Measurements from ENCODE around the gene ESPL1.

Gene ESPL1

DNA sequence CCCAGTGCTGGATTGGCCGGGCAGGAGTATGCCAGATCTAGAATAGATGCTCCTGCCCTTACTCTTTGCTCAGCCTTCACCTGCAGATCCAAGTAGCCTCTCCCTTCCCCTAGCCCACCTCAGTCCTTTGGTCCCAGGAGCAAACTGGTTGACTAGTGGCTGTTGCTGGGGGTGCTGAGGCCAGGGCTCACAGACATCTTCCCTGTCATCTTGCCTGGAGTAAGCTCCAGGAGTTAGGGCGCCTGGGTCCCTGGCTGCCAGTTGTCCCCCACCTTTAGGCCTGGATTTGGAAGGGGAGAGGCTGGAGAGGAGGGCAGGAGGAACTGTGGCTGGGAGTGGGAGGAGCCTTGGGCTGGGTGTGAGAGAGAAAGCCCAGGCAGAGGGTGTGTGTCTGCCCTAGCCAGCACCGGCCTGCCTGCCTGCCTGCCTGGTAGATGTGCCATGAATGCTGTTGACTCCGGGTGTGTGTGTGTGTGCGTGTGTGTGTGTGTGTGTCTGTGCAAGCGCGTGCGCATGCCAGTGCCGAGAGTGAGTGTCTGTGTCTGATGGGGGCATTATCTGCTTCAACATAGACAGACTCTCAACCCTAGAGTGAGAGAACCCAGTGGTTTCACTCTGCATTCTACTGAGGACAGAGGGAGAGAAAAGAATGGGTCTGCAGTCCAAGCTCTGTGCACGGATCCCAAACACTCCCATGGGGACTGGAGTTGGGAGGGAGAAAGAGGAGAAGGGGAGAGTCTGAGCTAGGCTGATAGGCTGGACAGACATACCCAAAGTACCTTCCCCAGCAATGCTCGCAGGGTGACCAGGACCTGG is 35.2 kb upstream of the ESPL1 start:
- no peak for TF ChIP-seq CTCF (IDR thresholded peaks at IDR 0.05; ENCODE audit: extremely low read depth, missing control alignments)
- no peak for DNase-seq (ENCODE audit: low spot score)

DNA sequence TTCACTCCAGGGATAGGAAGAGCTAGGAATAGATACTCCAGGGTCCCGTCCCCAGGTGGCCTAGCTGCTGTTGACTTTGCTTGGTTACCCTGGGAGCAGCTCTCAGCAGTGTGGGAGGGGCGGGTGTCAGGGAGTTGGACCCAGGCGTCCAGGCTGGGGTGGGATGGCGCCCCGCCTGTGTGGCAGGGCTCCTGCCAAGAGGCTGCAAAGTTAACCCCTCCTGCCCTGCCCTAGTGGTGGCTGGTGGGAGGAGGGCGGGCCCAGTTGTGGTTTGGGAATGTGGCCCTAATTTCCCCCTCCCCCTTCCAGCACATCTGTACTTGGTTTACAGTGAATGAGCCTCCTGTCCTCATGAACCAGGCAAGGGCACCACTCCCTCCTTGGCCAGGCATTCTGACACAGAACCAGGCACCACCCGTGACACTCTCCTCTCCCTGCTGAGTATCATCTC is 34.4 kb upstream of the ESPL1 start:
- no peak for TF ChIP-seq CTCF (IDR thresholded peaks at IDR 0.05; ENCODE audit: extremely low read depth, missing control alignments)
- no peak for DNase-seq (ENCODE audit: low spot score)

DNA sequence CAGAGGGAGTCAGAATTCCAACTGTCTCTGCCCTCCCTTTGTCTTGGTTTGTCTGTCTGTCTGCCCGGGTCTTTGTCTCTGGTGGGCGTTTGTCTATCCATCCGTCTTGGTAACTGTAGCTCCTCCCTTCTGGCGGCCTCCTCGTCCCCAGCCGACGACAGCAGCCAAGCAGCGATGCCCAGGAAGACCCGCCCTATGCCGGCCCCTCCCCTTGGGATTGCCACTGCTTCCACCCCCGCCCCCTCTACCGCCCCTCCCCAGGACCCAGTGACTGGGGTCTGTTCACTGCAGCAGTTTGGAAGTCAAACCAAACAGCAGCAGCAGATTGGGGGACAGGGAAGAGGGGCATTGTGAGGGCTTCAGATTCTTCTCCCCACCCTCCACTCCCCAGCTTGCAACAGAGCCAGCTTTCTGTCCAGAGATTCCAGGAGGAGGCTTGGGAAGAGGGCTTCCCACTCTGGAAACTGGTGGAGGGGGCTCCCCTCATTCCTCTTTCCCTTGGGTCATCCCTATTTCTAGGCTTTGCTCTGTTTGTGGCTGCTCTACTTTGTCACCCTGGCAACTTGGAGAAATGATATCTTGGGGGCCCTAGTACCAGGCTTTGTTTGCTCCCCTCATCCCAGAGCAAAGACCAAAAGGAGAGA is 33.7 kb upstream of the ESPL1 start:
- no peak for DNase-seq (ENCODE audit: low spot score)
- TF ChIP-seq CTCF (IDR thresholded peaks at IDR 0.05; ENCODE audit: extremely low read depth, missing control alignments), result no peak

- no peak for DNase-seq (ENCODE audit: low spot score)
- TF ChIP-seq CTCF (IDR thresholded peaks at IDR 0.05; ENCODE audit: extremely low read depth, missing control alignments), result no peak
Observed at GRCh38 chr12:53235164-53235563, 32.9 kb upstream of the ESPL1 start.

- no peak for TF ChIP-seq CTCF (IDR thresholded peaks at IDR 0.05; ENCODE audit: extremely low read depth, missing control alignments)
- no peak for DNase-seq (ENCODE audit: low spot score)
Observed at GRCh38 chr12:53235742-53236442, 32.2 kb upstream of the ESPL1 start.

DNA sequence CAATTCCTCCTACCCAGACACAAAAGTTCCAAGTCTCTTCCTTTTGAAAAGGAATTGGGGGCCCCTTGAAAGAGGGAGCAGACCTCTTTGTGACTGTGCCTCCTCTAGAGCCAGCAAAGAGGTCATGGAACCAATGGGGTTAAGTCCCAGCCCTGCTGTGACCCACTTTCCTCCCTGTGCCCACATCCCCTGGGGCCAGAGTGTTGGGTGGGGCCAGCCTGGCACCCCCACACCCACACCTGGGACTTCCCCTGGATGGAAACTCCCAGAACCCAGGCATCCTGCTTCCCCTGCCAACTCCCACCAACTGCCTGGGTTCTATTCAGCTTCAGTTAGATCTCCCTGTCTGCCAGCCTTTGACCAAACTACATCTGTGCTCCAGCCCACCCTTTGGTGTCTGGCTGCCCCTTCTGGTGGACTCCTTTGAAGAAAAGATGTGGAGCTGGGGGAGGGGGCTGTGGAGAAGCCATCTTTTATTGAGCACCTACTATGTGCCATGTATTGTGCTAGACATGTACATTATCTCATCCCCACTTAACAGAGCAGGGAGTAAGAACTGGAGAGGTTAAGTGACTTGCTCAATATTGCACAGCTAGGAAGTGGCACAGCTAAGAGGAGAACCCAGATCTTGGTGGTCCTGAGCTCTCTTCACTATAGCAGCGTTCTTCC is 31.5 kb upstream of the ESPL1 start:
- no peak for DNase-seq (ENCODE audit: low spot score)
- TF ChIP-seq CTCF (IDR thresholded peaks at IDR 0.05; ENCODE audit: extremely low read depth, missing control alignments), result no peak
